OCI-LY3 (cell line): Measurements from ENCODE around the gene ITGA3.

Source experiments
- H2AFZ ChIP-seq: fragments of 200-600, 300-600 bp; shearing (Covaris generic); 2 replicates; pipeline ENCODE4 v1.6.0; 2014; ENCODE audit warnings: antibody characterized with exemption, low read depth, low read length
- H3K27ac ChIP-seq: fragments of 200-600, 300-600 bp; sonication (generic); 2 replicates; pipeline ENCODE4 v1.5.1; 2014; ENCODE audit warnings: mild to moderate bottlenecking, low read length, moderate library complexity, mixed read lengths
- H3K27me3 ChIP-seq: fragments of 200-600, 300-600 bp; sonication (generic); 2 replicates; pipeline ENCODE4 v1.6.1; 2014; ENCODE audit warnings: low read depth, low read length, mixed read lengths
- H3K36me3 ChIP-seq: fragments of 200-600, 300-600 bp; sonication (generic); replicated peaks from 2 replicates; pipeline ENCODE3; 2014; ENCODE audit warnings: low read depth, low read length, mixed read lengths
- H3K4me1 ChIP-seq: fragments of 300-600, 200-600 bp; sonication (generic); 2 replicates; pipeline ENCODE4 v1.6.1; 2014; ENCODE audit warnings: low read length, mixed read lengths
- H3K4me2 ChIP-seq: fragments of 200-600, 300-600 bp; sonication (generic); 2 replicates; pipeline ENCODE4 v1.6.1; 2014; ENCODE audit warnings: low read length, mixed read lengths
- H3K4me3 ChIP-seq: fragments of 300-600, 200-600 bp; sonication (generic); 2 replicates; pipeline ENCODE4 v1.5.1; 2014; ENCODE audit warnings: antibody characterized with exemption, mild to moderate bottlenecking, low read length, moderate library complexity
- H3K79me2 ChIP-seq: fragments of 300-600, 200-600 bp; shearing (Covaris generic); 2 replicates; pipeline ENCODE4 v1.6.1; 2014; ENCODE audit warnings: mild to moderate bottlenecking, low read length, mixed read lengths
- H3K9ac ChIP-seq: fragments of 300-600, 200-600 bp; shearing (Covaris generic); 2 replicates; pipeline ENCODE4 v1.6.0; 2014; ENCODE audit warnings: mild to moderate bottlenecking, low read length, moderate library complexity
- H3K9me3 ChIP-seq: fragments of 200-600, 300-600 bp; shearing (Covaris generic); 2 replicates; pipeline ENCODE4 v1.6.1; 2014; ENCODE audit warnings: low read length, mixed read lengths; ENCODE audit not compliant: insufficient read depth
- H4K20me1 ChIP-seq: fragments of 200-600, 300-600 bp; sonication (generic); 2 replicates; pipeline ENCODE4 v1.6.1; 2016; ENCODE audit warnings: low read length, mixed read lengths; ENCODE audit not compliant: insufficient read depth
- EZH2phosphoT487 ChIP-seq: fragments of 200-600 bp; shearing (Covaris generic); IDR thresholded peaks from 2 replicates; pipeline ENCODE4 v1.6.1; 2018; ENCODE audit warnings: antibody characterized with exemption, mixed run types, low read depth
- TF ChIP-seq, protein P1 (sequence below): fragments of 200-600, 300-600 bp; sonication (generic); IDR thresholded peaks from 2 replicates; pipeline ENCODE4 v1.5.1; 2014; ENCODE audit warnings: antibody characterized with exemption, low read length, low read depth

The ITGA3 gene

DNA sequence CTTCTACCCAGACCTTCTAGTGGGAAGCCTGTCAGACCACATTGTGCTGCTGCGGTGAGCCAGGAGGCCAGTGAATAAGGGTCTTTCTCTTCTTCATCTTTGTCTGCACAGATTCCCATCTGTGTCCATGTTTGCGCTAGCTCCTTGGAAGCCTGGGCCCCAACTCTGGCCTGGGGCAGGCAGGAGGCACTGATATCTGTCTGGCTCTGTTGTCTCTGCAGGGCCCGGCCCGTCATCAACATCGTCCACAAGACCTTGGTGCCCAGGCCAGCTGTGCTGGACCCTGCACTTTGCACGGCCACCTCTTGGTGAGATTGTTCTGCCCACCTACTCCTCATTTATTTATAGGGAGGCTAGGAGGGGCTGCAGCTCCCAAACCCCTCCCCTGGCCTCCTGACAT is 18.3 kb downstream of the ITGA3 start:
- H3K9ac ChIP-seq = no peak overlapping the region
- H3K27ac ChIP-seq = no peak overlapping the region
- no peaks in the 10 kb centered on the region for H3K79me2 ChIP-seq
- no peak overlapping the region for H2AFZ ChIP-seq
- H3K36me3 ChIP-seq = peaks cover 5% of the 10 kb centered on the region
- H3K27me3 ChIP-seq = no peaks in the 10 kb centered on the region
- no peak overlapping the region for H3K4me2 ChIP-seq
- H3K4me3 ChIP-seq = no peak overlapping the region
- H4K20me1 ChIP-seq = no peaks in the 10 kb centered on the region
- TF ChIP-seq, protein P1, sequence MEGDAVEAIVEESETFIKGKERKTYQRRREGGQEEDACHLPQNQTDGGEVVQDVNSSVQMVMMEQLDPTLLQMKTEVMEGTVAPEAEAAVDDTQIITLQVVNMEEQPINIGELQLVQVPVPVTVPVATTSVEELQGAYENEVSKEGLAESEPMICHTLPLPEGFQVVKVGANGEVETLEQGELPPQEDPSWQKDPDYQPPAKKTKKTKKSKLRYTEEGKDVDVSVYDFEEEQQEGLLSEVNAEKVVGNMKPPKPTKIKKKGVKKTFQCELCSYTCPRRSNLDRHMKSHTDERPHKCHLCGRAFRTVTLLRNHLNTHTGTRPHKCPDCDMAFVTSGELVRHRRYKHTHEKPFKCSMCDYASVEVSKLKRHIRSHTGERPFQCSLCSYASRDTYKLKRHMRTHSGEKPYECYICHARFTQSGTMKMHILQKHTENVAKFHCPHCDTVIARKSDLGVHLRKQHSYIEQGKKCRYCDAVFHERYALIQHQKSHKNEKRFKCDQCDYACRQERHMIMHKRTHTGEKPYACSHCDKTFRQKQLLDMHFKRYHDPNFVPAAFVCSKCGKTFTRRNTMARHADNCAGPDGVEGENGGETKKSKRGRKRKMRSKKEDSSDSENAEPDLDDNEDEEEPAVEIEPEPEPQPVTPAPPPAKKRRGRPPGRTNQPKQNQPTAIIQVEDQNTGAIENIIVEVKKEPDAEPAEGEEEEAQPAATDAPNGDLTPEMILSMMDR = no peak
- TF ChIP-seq EZH2phosphoT487 = no peak
- H3K9me3 ChIP-seq = no peaks in the 10 kb centered on the region
- H3K4me1 ChIP-seq = no peaks in the 10 kb centered on the region

GRCh38 chr17:50075446-50076032 is 19.6 kb downstream of the ITGA3 start:
- H3K4me2 ChIP-seq = no peak overlapping the region
- no peaks in the 10 kb centered on the region for H3K4me1 ChIP-seq
- H2AFZ ChIP-seq = no peak overlapping the region
- H3K27ac ChIP-seq = no peak overlapping the region
- H3K9ac ChIP-seq = no peak overlapping the region
- no peaks in the 10 kb centered on the region for H3K27me3 ChIP-seq
- H3K79me2 ChIP-seq = no peaks in the 10 kb centered on the region
- no peaks in the 10 kb centered on the region for H4K20me1 ChIP-seq
- no peaks in the 10 kb centered on the region for H3K9me3 ChIP-seq
- H3K4me3 ChIP-seq = no peak overlapping the region
- no peak for TF ChIP-seq EZH2phosphoT487
- TF ChIP-seq, protein P1 = no peak
- H3K36me3 ChIP-seq = peaks cover 5% of the 10 kb centered on the region

- H3K9me3 ChIP-seq = no peaks in the 10 kb centered on the region
- peaks cover 2% of the 10 kb centered on the region for H3K36me3 ChIP-seq
- no peak overlapping the region for H3K4me3 ChIP-seq
- no peaks in the 10 kb centered on the region for H3K27me3 ChIP-seq
- no peaks in the 10 kb centered on the region for H3K4me1 ChIP-seq
- TF ChIP-seq EZH2phosphoT487 = no peak
- TF ChIP-seq, protein P1 = no peak
- no peak overlapping the region for H3K4me2 ChIP-seq
- H3K79me2 ChIP-seq = no peaks in the 10 kb centered on the region
- H4K20me1 ChIP-seq = no peaks in the 10 kb centered on the region
- H3K9ac ChIP-seq = no peak overlapping the region
- H3K27ac ChIP-seq = no peak overlapping the region
- H2AFZ ChIP-seq = no peak overlapping the region
Observed at GRCh38 chr17:50076221-50076590, 20.3 kb downstream of the ITGA3 start.

- H3K79me2 ChIP-seq = no peaks in the 10 kb centered on the region
- no peaks in the 10 kb centered on the region for H3K36me3 ChIP-seq
- H3K27ac ChIP-seq = no peak overlapping the region
- H3K9ac ChIP-seq = no peak overlapping the region
- no peak overlapping the region for H3K4me2 ChIP-seq
- no peak overlapping the region for H3K4me3 ChIP-seq
- no peaks in the 10 kb centered on the region for H4K20me1 ChIP-seq
- H3K9me3 ChIP-seq = no peaks in the 10 kb centered on the region
- H3K27me3 ChIP-seq = no peaks in the 10 kb centered on the region
- no peak overlapping the region for H2AFZ ChIP-seq
- TF ChIP-seq, protein P1 = no peak
- no peak for TF ChIP-seq EZH2phosphoT487
- H3K4me1 ChIP-seq = no peaks in the 10 kb centered on the region
Observed at GRCh38 chr17:50076591-50077235, 20.8 kb downstream of the ITGA3 start.
